Dedifferentiated amniotic fluid mesenchymal stem cell (primary cell): ENCODE results near the gene PPARA.
A peak's percentile ranks its signal among the peaks of the same experiment; 100 is the strongest.

Source experiments
- DNase-seq: peaks from one replicate; pipeline ENCODE4 v3.0.0-alpha.2; 2016; ENCODE audit errors: extremely low spot score

Gene PPARA

DNA sequence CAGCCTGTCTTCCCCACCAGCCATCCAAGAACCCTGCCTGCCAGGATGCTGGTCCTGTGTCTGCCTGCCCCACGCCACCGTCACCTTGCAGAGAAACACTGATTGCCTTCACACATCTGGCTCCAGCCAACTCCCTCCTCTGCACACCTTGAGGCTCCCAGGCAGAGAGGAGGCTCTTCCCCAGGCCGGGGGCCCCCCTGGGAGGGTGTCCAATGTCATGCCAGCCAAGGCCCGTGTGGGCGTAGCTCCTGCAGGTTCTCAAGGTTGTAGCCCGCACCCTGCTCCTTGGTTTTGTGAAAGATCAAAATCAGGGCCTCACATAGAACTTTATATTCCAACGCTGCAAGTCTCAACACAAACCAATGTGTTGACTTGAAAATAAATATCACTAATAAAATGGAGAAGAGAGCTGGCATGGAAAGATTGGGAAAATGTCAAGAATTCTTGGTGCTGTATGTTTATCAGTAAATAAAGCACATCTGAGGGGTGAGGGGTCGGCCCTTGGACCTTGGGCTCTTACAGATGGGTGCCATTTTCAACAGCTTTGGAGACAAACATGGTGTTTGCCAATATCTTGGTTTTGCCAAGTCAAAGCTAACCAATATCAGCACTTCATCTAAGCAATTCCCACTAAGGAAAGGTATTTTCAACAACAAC, 6.7 kb upstream of the PPARA start:
- no peak for DNase-seq

DNA sequence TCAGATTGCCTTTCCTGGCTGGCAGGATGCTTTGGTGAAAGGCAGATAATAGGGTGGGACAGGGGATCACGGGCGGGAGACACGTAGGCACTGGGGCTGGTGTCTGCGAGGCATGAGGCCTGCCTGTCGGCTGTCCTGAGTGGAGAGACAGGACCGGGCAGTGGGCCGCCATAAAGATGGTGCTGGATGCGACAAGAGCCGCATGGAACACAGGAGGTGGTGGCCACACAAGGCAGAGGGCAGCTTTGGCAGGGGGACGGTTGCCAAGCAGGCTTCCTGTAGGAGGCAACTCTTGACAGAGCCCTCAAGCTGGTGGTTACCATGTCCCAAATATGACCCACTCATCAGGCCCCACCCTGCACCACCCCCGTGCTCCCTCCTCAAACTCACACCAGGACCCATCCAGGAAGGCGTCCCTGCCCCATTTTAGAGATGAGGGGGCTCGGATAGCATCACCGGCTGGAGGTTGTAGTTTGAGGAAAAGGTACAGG, 4.9 kb upstream of the PPARA start:
- no peak for DNase-seq

DNA sequence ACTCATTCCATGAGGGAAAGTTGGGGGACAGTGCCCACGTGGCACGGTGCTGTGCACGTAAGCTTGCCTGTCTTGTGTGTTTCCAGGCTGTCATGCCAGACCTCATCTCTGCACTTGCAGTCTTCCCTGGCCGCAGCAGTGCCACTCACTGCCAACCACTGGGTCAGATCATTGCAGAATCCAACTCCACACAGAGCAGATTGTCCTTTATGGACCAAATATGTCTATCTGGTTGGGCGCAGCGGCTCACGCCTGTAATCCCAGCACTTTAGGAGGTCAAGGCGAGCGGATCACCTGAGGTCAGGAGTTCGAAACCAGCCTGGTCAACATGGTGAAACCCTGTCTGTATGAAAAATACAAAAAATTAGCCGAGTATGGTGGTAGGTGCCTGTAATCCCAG, 4.4 kb upstream of the PPARA start:
- no peak for DNase-seq

DNA sequence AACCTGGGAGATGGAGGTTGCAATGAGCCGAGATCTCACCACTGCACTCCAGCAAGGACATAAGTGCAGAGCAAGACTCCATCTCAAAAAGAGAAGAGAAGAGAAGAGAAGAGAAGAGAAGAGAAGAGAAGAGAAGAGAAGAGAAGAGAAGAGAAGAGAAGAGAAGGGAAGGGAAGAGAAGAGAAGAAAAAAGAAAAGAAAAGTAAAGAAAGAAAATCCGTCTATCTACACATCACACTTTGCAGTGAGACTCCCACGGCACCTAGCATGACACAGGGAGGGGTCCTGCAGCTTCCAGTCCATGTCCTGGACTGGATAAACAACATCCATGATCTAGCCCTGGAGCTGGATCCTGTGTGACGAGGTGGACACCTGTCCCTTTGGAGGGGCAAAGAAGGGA, 4.0 kb upstream of the PPARA start:
- no peak for DNase-seq

DNA sequence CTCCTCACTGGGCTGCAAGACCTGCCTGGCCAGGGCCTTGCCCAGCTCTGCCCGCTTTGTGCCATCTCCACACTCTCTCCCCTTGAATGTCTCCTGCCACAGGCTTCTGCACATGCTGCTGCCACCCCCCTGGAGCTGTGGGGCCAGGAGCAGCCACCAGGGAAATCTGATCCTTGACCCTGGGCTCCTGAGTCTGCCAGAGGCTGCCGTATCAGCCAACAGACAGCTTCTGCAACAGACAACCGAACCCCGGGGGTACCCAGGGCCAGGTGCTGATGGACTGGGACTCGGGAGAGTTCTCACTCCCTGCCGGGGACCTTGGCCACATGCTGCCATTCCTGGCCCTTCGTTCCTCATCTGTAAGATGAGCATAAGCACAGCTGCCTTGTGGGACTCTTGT, 3.3 kb upstream of the PPARA start:
- no peak for DNase-seq

DNA sequence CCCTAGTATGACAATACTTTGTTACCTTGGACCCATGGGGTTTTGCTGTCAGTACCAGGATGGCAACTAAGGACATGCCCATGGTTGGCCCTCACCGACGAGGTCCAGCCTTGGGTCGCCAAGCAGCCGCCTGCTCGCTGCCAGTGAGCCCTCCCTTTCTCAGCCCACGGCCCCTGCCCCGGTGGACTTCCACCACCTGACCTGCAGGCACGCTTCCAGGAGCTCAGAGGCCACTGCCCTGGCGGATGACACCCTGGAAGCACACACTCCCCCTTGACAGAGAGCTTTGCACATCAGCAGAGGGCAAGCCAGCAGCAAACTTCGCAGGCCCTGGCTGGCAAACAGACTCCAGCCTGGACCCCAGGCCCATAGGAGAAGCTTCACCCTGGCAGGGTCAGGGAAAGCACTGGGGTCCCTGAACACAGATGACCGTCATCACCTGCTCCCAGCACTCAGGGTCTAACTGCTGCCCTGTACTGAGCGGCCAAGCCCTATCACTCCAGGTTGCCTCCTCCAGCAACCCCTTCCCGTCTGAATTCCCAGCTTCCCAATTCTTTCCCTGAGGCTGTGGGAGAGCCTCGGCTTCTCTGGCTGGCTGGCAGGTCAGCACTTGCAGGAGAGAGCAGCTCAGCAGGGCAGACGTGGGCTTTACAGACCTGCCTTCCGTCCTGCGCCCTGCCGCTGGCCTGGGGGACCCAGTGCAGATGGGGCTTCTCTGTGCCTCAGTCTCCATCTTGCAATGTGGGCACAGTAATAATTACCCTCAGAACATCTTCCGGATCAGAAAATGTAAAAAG, 2.7 kb upstream of the PPARA start:
- no peak for DNase-seq

DNA sequence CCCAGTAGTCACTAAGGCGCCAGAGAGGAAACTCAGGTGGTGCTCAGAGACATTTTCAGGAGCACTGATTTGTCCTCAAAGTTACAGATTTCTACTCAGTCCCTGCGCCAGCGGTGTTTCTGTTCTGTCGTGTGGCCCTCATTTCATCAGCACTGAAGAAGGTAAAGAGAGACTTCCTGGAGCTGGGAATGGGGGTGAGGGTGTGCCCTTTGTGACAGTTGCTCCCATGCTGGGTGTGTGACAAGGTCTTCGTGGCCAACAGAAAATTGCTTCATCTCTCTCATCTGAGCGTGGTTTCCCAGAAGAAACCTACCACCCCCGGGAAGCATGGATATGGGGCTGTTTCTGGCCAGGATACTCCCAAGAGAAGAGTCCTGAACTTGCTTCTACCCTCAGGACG, 2.0 kb upstream of the PPARA start:
- no peak for DNase-seq

DNA sequence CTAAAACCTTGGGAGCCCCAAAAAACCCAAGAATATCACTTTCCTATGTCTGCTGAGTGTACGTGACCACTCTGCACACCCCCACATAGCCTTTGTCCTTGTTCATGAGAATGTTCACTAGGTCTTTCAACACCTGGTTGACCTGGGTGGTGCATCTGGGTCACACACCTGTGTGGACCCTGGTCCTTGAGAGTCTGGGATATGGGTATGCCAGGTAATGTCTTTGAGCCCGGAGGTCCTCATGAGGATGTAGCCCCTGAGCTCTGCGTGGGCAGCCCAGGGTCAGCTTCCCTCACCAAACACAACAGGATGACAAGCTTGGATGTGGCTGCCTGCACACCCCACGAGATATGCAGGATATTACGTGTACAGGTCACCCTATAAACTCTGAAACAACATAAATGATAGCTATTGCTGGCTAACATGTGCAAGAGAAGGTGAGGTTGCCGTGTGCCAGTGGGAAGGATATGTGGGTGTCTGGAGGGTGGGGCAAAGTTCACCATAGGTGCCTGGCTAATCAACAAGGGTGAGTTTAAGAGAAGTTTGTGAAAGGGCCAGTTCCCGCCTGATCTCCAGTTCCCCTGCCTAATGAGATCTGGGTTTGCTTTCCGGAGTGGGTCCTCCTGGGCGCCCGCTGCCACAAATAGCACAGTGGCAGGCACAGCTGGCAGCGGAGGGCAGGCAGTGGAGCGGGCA, 1.4 kb upstream of the PPARA start:
- no peak for DNase-seq

DNA sequence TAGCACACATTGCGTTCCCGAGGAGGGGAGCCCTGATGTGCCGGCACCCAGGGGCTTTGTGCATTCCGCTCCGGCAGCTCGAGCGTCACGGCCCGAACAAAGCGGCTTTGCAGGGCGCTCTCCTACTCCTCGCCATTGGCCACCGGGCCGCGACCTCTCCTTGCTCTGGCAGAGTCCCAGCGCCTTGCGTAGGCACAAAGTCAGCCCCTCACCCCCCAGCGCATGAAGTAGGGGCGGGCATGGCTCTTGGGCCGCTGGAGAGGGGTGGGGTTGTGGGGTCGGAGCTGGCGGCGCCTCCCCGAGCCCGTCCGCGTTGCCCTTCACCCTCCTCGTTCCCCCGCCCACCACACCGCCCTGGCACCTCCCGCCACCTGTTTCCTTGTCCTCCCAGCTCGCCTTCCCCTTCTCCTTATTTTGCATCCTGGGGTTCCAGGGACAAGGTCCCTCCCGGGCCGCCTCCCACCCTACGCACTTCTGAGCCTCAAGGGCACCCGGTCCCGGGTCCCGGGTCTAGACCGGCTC, 753 bp upstream of the PPARA start:
- DNase-seq: no peak

DNA sequence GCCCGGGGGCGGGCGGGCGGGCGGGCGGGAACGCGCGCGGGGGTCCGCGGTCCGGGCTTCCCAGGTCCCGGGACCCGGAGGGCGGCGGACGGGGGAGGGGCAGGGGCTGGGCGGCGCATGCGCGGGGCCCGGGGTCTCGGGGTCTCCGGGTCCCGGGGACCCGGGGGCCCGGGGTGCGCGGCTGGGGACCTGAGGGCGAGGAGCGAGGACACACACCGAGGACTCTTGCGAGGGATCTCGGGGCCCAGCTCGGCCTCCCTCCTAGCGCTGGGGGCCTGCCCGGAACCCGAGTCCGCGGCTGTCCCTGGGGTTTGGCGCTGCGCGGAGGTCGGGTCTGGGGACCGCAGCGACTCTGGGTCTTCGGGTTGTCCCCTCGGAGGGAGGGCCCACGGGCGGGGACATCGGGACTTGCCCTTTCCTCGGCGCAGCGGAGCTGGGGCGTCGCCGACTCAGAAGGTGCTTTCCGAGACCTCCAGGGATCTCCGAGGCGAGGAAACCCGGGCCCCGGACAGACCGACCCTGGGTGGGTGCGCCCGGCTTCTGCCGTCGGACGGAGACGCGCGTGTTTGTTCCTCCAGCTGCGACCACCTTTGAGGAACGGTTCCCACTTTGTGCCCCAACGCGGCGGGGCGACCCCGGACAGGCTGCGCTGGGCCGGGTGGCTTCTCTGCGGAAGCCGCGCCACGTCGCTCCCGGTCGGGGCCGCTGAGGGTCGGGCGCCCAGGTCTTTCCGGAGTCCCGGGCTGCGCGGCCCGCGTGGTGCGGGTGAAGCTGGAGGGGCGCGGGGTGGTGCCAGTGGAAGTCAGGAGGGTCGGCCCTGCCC, 540 bp downstream of the PPARA start:
- peak; percentile 14 for DNase-seq

DNA sequence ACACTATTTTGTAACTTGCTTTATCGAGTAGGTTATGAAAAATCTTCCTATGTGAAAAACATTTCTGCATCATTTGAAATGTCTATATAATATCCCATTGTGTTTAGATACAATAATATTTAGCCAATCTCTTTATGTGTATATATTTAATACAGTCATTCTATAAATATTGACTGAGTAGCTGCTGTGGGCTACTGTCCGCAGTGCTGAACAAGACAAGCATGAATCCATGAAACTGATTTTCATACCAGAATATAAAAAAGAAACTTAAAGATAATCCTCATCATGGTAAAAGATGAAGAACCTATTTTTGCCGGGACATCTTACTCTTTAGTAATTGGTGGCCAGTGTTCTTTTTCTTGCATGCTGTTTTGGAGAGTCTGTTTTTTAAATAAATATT, 3.6 kb downstream of the PPARA start:
- DNase-seq: no peak

DNA sequence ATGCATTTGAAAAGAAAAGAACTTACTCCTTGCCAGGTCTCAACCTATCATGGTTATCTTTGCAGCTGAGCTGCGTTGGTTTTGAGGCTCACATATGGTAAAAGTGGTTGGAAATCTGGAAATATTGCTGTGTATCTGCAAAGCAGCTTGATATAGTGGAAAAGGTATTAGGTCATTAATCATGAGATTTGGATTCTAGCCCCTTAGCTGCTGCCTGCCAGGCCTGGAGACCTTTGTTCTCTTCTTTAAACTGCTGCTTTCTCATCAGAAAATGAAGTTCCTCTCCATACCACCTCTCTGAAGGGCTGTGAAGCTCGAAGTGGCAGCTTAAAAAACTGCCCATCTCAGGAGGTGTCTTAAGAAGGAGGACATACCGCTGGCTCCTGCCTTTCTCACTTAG, 5.7 kb downstream of the PPARA start:
- DNase-seq: no peak

DNA sequence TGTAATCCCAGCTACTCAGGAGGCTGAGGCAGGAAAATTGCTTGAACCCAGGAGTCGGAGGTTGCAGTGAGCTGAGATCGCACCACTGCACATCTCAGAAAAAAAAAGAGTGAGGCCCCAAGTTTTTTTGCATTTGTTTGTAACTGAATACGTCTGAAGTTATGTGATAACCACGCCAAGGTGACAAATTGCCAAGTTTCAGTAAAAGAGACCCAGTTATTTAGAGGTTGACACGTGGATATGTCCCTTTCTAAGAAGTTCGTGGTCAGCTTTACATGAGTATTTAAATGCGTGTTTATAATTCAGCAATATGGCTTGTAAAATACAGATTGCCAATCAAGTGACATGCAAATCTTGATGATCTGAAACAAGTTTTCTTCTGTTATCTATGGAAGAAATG, 8.0 kb downstream of the PPARA start:
- DNase-seq: no peak

DNA sequence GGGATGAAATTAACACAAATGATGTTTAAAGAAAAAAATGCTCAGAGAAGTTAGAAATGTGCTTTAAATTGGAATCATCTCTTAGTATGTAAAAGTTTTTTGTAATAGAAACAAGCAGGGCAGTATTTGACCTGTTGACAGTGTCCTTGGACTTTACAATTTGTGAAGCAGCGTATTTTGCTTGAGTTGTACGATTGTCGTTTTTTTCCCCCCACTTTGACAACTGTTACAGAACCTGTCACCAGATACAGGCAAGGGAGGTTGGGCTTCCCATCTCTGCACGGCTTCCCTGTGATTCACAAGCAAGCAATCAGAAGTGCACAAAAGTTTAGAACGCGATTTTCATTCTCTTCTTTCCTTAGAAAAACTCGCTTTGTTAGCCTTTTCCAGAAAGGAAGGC, 8.9 kb downstream of the PPARA start:
- DNase-seq: no peak

DNA sequence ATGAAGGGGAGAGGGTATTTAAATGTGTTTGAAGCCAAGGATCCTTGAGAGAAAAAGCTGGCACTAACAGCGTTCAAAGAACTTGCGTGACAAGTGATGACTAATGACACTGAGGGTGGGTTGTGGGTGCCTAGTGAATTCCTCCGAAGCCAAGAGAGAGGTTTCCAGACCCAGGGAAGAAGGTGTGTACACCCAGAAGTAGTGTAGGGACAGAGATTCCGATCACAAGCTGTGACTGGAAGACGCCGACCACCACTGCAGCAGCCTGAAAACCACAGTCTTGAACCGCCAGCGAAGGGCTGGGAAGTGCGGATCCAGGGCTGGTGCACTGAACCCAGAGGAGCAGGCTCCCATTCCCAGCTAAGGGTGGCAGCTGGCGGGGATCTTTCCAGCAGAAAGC, 9.5 kb downstream of the PPARA start:
- no peak for DNase-seq

DNA sequence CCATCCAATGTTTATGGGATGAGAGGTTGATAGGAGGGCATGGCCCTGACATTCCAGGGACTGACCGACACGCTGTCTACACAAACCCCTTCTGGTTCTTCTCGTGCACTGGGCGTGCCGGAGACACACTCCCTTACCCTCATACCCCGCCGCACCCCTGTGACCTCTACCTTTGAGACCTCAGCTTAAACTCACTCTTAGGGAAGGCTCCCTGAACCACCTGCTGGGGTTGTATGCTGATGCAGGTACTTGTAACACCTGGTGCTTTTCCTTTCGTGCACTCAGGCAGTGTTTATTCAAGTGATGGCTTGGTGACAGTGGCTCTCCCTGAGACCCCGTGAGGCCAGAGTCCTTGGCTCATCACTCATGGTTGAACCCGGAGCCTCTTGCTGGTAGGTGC, 12.0 kb downstream of the PPARA start:
- no peak for DNase-seq

DNA sequence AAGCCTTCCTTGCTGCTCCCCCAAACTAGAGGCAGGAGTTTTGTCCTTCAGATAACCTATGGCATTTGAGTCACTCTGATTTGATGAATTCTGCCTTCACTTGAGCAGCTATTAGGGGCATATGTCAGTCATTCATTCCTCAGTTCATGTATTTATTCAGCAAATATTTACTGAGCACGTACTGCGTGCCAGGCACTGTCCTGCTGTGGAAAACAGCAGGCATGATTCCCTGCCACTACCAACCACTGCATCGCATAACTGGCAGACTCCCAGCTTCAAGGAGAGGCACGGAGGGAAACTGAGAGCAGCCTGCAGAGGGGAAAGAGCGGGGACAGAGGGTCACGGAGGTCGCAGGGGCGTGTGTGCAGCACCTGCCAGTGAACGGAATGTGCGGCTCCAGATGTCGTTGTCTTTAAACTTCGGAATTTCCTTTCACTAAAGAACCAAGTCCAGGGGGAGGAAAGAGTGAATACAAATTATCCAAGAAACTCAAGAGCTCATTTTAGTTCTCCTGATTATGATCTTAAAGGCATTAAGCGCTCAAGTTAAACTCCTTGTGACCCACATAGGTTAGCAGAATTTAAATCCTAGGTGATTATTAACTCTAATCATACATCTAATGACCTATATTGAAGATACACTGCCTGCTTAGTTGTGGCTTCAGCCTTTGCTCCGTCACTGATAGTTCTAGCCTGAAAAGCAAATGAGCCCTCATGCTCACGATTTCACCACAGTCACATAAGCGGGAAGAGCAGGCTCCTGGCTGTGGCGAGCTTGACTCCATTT, 12.6 kb downstream of the PPARA start:
- no peak for DNase-seq

DNA sequence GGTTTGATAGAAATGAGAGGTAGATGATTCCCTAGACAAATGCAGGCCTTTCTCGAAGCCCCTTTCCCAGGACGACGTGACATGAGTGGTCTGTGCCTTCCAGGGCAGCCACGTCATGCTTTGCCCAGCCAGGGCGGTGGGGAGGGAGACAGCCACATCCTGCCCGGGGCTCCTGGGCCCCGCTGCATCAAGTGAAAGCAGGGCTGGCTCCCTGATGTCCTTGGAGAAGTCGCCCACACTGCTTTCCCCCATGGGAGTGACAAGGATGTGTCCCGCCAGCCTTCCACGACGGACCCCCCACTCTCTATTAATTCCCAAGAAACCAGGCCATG, 13.2 kb downstream of the PPARA start:
- DNase-seq: no peak

DNA sequence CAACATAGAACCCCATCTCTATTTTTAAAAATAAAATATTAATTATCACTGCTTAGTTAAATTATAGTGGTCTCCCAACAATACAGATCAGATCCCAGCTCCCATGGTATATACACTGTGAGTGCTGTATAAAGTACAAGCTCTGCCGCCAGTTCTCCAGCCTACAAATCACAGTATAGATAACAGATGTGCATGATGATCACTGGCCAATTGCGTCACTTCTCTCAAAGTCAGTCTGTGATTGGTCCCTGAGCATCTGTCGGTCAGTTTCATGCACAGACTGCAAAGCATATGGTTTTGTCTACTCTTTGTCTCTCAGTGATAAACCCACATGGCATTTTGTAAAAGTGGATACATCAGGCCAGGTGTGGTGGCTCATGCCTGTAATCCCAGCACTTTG, 15.7 kb downstream of the PPARA start:
- DNase-seq: no peak

DNA sequence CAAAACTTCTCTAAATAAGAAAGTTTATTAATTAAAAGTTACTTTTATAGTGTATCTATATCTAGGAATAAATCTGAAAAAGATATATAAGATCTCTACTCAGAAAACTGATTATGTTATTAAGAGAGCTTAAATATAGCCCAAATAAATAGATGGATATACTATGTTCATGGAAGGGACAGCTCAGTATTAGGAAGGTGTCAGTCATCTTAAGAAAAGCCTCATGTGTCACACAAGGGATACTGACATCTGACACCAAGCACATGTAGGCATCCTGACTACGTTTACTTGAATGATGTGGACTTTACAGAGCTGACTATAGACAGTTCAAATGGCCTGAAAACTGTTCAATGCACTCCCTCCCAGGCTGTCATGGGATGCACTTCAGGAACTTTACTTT, 19.3 kb downstream of the PPARA start:
- no peak for DNase-seq

DNA sequence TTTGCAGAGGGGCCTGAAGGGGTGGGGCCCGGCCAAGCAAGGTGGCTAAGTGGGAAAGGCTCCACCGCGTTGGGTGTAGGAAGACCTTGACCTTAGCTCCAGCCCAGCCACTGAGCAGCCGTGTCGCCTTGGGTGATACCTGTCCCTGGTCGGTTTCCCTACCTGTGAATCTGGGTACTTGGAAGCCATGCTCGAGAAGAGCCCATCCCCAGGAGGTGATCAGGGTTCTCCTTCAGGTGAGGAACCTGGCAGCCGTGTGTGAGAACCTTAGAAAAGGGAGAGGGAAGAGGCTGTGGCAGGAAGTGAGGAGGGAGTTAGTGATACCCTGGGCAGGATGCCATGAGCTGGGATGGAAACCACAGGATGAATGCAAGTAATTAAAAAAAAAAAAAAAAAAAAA, 21.6 kb downstream of the PPARA start:
- DNase-seq: no peak
